ENCODE data around the gene ERCC6.

The ERCC6 gene

GRCh38 chr10:49564461-49565009 lies 25.6 kb upstream of the ERCC6 start:
- no peak for TF ChIP-seq FOXM1 (IDR thresholded peaks at IDR 0.05; ENCODE audit: borderline replicate concordance, low read depth)

- TF ChIP-seq CREB1 (IDR thresholded peaks at IDR 0.05; ENCODE audit: low read depth) (no peak), TAF1 (IDR thresholded peaks at IDR 0.05; ENCODE audit: low read depth) (no peak), RAD21 (IDR thresholded peaks at IDR 0.05; ENCODE audit: low read depth) (no peak), NFIC (IDR thresholded peaks at IDR 0.05) (no peak), USF1 (IDR thresholded peaks at IDR 0.05) (no peak), TCF12 (IDR thresholded peaks at IDR 0.05; ENCODE audit: low read depth) (no peak), ZBTB7A (IDR thresholded peaks at IDR 0.05; ENCODE audit: low read depth) (no peak), MAX (IDR thresholded peaks at IDR 0.05) (no peak), FOXM1 (IDR thresholded peaks at IDR 0.05; ENCODE audit: borderline replicate concordance, low read depth) (no peak), CEBPB (IDR thresholded peaks at IDR 0.05) (no peak)
Observed at GRCh38 chr10:49562893-49563292, 24.0 kb upstream of the ERCC6 start.

- no peak for TF ChIP-seq EGR1 (IDR thresholded peaks at IDR 0.05)
- no peak for TF ChIP-seq USF1 (IDR thresholded peaks at IDR 0.05)
- TF ChIP-seq EP300 (IDR thresholded peaks at IDR 0.05; ENCODE audit: borderline replicate concordance), result no peak
- TF ChIP-seq CEBPB (IDR thresholded peaks at IDR 0.05), result no peak
- TF ChIP-seq YY1 (IDR thresholded peaks at IDR 0.05; ENCODE audit: low read depth), result no peak
- TF ChIP-seq FOXM1 (IDR thresholded peaks at IDR 0.05; ENCODE audit: borderline replicate concordance, low read depth), result no peak
- TF ChIP-seq ZBTB7A (IDR thresholded peaks at IDR 0.05; ENCODE audit: low read depth), result no peak
- no peak for TF ChIP-seq CREB1 (IDR thresholded peaks at IDR 0.05; ENCODE audit: low read depth)
- TF ChIP-seq REST (IDR thresholded peaks at IDR 0.05; ENCODE audit: low read depth), result no peak
- no peak for TF ChIP-seq TEAD4 (IDR thresholded peaks at IDR 0.05)
- no peak for TF ChIP-seq MAX (IDR thresholded peaks at IDR 0.05)
- no peak for TF ChIP-seq RAD21 (IDR thresholded peaks at IDR 0.05; ENCODE audit: low read depth)
- TF ChIP-seq NFIC (IDR thresholded peaks at IDR 0.05), result no peak
- no peak for TF ChIP-seq TCF12 (IDR thresholded peaks at IDR 0.05; ENCODE audit: low read depth)
- TF ChIP-seq TAF1 (IDR thresholded peaks at IDR 0.05; ENCODE audit: low read depth), result no peak
Observed at GRCh38 chr10:49560526-49560925, 21.6 kb upstream of the ERCC6 start.

GRCh38 chr10:49559476-49559875 lies 20.6 kb upstream of the ERCC6 start:
- TF ChIP-seq ZBTB7A (IDR thresholded peaks at IDR 0.05; ENCODE audit: low read depth) (no peak), EGR1 (IDR thresholded peaks at IDR 0.05) (no peak), USF1 (IDR thresholded peaks at IDR 0.05) (no peak), FOXM1 (IDR thresholded peaks at IDR 0.05; ENCODE audit: borderline replicate concordance, low read depth) (no peak)

- TF ChIP-seq CREB1 (IDR thresholded peaks at IDR 0.05; ENCODE audit: low read depth), result no peak
- TF ChIP-seq EGR1 (IDR thresholded peaks at IDR 0.05), result no peak
- no peak for TF ChIP-seq NFIC (IDR thresholded peaks at IDR 0.05)
- no peak for TF ChIP-seq EP300 (IDR thresholded peaks at IDR 0.05; ENCODE audit: borderline replicate concordance)
- TF ChIP-seq FOXM1 (IDR thresholded peaks at IDR 0.05; ENCODE audit: borderline replicate concordance, low read depth), result no peak
- TF ChIP-seq TCF12 (IDR thresholded peaks at IDR 0.05; ENCODE audit: low read depth), result no peak
- TF ChIP-seq MAX (IDR thresholded peaks at IDR 0.05), result no peak
- no peak for TF ChIP-seq USF1 (IDR thresholded peaks at IDR 0.05)
- TF ChIP-seq YY1 (IDR thresholded peaks at IDR 0.05; ENCODE audit: low read depth), result no peak
- TF ChIP-seq CEBPB (IDR thresholded peaks at IDR 0.05), result no peak
- TF ChIP-seq ZBTB7A (IDR thresholded peaks at IDR 0.05; ENCODE audit: low read depth), result no peak
- TF ChIP-seq RAD21 (IDR thresholded peaks at IDR 0.05; ENCODE audit: low read depth), result no peak
- TF ChIP-seq REST (IDR thresholded peaks at IDR 0.05; ENCODE audit: low read depth), result no peak
- TF ChIP-seq TEAD4 (IDR thresholded peaks at IDR 0.05), result no peak
- no peak for TF ChIP-seq TAF1 (IDR thresholded peaks at IDR 0.05; ENCODE audit: low read depth)
Observed at GRCh38 chr10:49558190-49558589, 19.3 kb upstream of the ERCC6 start.

Measured in Ishikawa (cell line).